ENCODE measurements around the gene OPA1.

The OPA1 gene

DNA sequence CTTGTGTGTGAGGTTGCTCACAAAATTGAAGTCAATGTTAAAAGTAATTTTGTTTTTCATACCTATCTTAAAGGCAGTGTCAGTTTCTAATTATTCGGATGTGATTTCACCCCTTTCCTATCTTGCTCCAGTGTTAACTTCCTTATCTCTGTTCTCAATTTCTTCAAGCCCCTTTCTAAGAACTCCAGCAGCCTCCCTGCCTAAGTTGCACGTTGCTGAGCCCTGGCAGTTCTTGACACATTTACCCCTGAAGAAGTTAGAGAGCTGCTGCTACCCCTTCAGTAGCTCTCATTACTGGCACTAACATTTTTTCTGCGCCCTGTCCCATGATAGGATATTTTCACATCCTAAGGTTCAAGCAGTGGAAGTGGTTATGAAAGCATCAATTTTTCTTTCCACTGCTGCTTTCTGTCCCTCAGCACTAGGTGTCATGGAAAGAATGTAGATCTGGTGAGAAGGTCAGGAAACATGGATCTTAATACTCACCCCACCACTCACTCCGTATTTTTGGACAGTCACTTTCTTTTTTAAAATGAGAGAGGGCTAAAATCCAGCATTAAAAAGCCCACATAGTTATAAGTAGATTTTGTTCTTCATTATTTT lies 62.9 kb downstream of the OPA1 start:
- no peak overlapping the region for H3K4me2 ChIP-seq (ENCODE audit: insufficient read depth, low read length)
- peaks cover 77% of the 10 kb centered on the region for H3K36me3 ChIP-seq (ENCODE audit: insufficient read depth, low read length)
- no peaks in the 10 kb centered on the region for H3K4me1 ChIP-seq (ENCODE audit: insufficient read depth, low read length)
- no peak for TF ChIP-seq EZH2 (IDR thresholded peaks at IDR 0.05; ENCODE audit: borderline replicate concordance, low read depth, low read length, severe bottlenecking)
- TF ChIP-seq, protein P1, sequence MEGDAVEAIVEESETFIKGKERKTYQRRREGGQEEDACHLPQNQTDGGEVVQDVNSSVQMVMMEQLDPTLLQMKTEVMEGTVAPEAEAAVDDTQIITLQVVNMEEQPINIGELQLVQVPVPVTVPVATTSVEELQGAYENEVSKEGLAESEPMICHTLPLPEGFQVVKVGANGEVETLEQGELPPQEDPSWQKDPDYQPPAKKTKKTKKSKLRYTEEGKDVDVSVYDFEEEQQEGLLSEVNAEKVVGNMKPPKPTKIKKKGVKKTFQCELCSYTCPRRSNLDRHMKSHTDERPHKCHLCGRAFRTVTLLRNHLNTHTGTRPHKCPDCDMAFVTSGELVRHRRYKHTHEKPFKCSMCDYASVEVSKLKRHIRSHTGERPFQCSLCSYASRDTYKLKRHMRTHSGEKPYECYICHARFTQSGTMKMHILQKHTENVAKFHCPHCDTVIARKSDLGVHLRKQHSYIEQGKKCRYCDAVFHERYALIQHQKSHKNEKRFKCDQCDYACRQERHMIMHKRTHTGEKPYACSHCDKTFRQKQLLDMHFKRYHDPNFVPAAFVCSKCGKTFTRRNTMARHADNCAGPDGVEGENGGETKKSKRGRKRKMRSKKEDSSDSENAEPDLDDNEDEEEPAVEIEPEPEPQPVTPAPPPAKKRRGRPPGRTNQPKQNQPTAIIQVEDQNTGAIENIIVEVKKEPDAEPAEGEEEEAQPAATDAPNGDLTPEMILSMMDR (IDR thresholded peaks at IDR 0.05; ENCODE audit: borderline replicate concordance, extremely low read depth, low read length, poor library complexity, severe bottlenecking): no peak
- ATAC-seq (ENCODE audit: insufficient read depth, low read depth): no peak
- no peak overlapping the region for H3K4me3 ChIP-seq (ENCODE audit: low read depth in 1 of 2, low read length in 2 of 2)
- DNase-seq: no peak
- no peak overlapping the region for H3K27ac ChIP-seq (ENCODE audit: low read length)
- H3K9ac ChIP-seq (ENCODE audit: low read depth, low read length): no peak overlapping the region
- H4K20me1 ChIP-seq (ENCODE audit: insufficient read depth, low read length): no peaks in the 10 kb centered on the region
- no peaks in the 10 kb centered on the region for H3K27me3 ChIP-seq (ENCODE audit: insufficient read depth, low read length, poor library complexity)
- H3K9me3 ChIP-seq (ENCODE audit: insufficient read depth, low read length, severe bottlenecking): no peaks in the 10 kb centered on the region
- no peaks in the 10 kb centered on the region for H3K79me2 ChIP-seq (ENCODE audit: insufficient read depth, low read length)
- no peak overlapping the region for H2AFZ ChIP-seq (ENCODE audit: low read depth, low read length)

DNA sequence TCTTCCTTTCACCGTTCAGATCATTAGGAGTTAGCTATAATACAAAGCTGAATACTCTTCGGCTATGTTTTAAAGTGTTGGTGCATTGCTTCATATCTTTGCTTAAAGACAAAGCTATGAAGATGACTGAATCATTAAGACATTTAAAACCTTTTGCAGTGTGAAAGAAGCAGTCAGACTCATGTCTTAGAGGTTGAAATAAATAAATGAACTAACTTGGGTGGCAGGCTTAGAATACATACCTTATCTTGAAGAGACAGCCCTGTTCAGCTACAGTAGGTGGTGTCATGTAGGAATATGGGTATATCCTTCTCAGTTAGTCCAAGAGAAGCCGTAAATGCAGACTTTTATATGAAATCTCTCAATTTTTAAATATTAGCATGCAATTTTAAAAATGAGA lies 63.4 kb downstream of the OPA1 start:
- Histone ChIP-seq H3K9me3 (ENCODE audit: insufficient read depth, low read length, severe bottlenecking) (no peaks in the 10 kb centered on the region), H3K27ac (ENCODE audit: low read length) (no peak overlapping the region), H4K20me1 (ENCODE audit: insufficient read depth, low read length) (no peaks in the 10 kb centered on the region), H3K9ac (ENCODE audit: low read depth, low read length) (no peak overlapping the region), H3K4me2 (ENCODE audit: insufficient read depth, low read length) (no peak overlapping the region), H3K36me3 (ENCODE audit: insufficient read depth, low read length) (peaks cover 79% of the 10 kb centered on the region), H3K79me2 (ENCODE audit: insufficient read depth, low read length) (no peaks in the 10 kb centered on the region), H3K4me3 (ENCODE audit: low read depth in 1 of 2, low read length in 2 of 2) (no peak overlapping the region), H3K27me3 (ENCODE audit: insufficient read depth, low read length, poor library complexity) (no peaks in the 10 kb centered on the region), H3K4me1 (ENCODE audit: insufficient read depth, low read length) (no peaks in the 10 kb centered on the region), H2AFZ (ENCODE audit: low read depth, low read length) (no peak overlapping the region)
- no peak for ATAC-seq (ENCODE audit: insufficient read depth, low read depth)
- no peak for DNase-seq
- no peak for TF ChIP-seq EZH2 (IDR thresholded peaks at IDR 0.05; ENCODE audit: borderline replicate concordance, low read depth, low read length, severe bottlenecking)
- TF ChIP-seq, protein P1 (IDR thresholded peaks at IDR 0.05; ENCODE audit: borderline replicate concordance, extremely low read depth, low read length, poor library complexity, severe bottlenecking): no peak

DNA sequence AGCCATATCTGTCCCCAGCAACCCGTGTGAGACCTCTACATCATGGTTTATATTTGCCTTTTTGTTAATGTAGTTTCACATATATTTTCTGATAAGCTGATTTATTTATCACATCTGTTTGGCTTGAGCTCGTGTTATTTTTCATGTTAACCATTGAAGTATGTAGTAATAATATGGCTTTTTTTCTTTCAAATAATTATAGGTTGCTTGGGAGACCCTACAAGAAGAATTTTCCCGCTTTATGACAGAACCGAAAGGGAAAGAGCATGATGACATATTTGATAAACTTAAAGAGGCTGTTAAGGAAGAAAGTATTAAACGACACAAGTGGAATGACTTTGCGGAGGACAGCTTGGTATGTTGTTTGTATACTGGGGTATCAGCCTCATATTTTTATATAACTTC lies 63.9 kb downstream of the OPA1 start:
- Histone ChIP-seq H3K79me2 (ENCODE audit: insufficient read depth, low read length) (no peaks in the 10 kb centered on the region), H3K27me3 (ENCODE audit: insufficient read depth, low read length, poor library complexity) (no peaks in the 10 kb centered on the region), H3K9ac (ENCODE audit: low read depth, low read length) (no peak overlapping the region), H3K36me3 (ENCODE audit: insufficient read depth, low read length) (peaks cover 81% of the 10 kb centered on the region), H2AFZ (ENCODE audit: low read depth, low read length) (no peak overlapping the region), H4K20me1 (ENCODE audit: insufficient read depth, low read length) (no peaks in the 10 kb centered on the region), H3K9me3 (ENCODE audit: insufficient read depth, low read length, severe bottlenecking) (no peaks in the 10 kb centered on the region), H3K4me1 (ENCODE audit: insufficient read depth, low read length) (no peaks in the 10 kb centered on the region), H3K27ac (ENCODE audit: low read length) (no peak overlapping the region), H3K4me2 (ENCODE audit: insufficient read depth, low read length) (no peak overlapping the region), H3K4me3 (ENCODE audit: low read depth in 1 of 2, low read length in 2 of 2) (no peak overlapping the region)
- no peak for ATAC-seq (ENCODE audit: insufficient read depth, low read depth)
- no peak for TF ChIP-seq EZH2 (IDR thresholded peaks at IDR 0.05; ENCODE audit: borderline replicate concordance, low read depth, low read length, severe bottlenecking)
- TF ChIP-seq, protein P1 (IDR thresholded peaks at IDR 0.05; ENCODE audit: borderline replicate concordance, extremely low read depth, low read length, poor library complexity, severe bottlenecking): no peak
- DNase-seq: no peak

All from DND-41 (cell line).